ENCODE measurements around the gene TBX3.

The TBX3 gene

GRCh38 chr12:114671066-114671442 is 12.9 kb downstream of the TBX3 start:
- peaks cover 7 to 12% of the 10 kb centered on the region in 2 donors for H3K36me3 ChIP-seq (ENCODE audit: control insufficient read depth in 1 of 2, insufficient read depth in 2 of 2, low read length in 2 of 2)
- no peaks in the 10 kb centered on the region for H3K27me3 ChIP-seq (ENCODE audit: low read depth, low read length)
- H3K9me3 ChIP-seq (ENCODE audit: control insufficient read depth in 1 of 2, low read length in 2 of 2), result no peaks in the 10 kb centered on the region
- H3K4me3 ChIP-seq (ENCODE audit: low read depth in 1 of 2, low read length in 2 of 2), result peak overlapping the region in 1 of 2 donors; percentile 45
- H3K27ac ChIP-seq (ENCODE audit: low read length), result no peak overlapping the region
- H3K4me1 ChIP-seq (ENCODE audit: control insufficient read depth in 1 of 2, insufficient read depth in 2 of 2, low read length in 2 of 2), result peaks cover 0 to 21% of the 10 kb centered on the region in 2 donors

- Histone ChIP-seq H3K4me3 (ENCODE audit: low read depth in 1 of 2, low read length in 2 of 2) (no peak overlapping the region), H3K27ac (ENCODE audit: low read length) (peak overlapping the region; percentile 34), H3K4me1 (ENCODE audit: control insufficient read depth in 1 of 2, insufficient read depth in 2 of 2, low read length in 2 of 2) (peaks cover 0 to 18% of the 10 kb centered on the region in 2 donors), H3K9me3 (ENCODE audit: control insufficient read depth in 1 of 2, low read length in 2 of 2) (no peaks in the 10 kb centered on the region), H3K27me3 (ENCODE audit: low read depth, low read length) (peaks cover 6% of the 10 kb centered on the region), H3K36me3 (ENCODE audit: control insufficient read depth in 1 of 2, insufficient read depth in 2 of 2, low read length in 2 of 2) (peaks cover 6 to 7% of the 10 kb centered on the region in 2 donors)
These were observed 13.5 kb downstream of the TBX3 start for GRCh38 chr12:114670291-114670980.

GRCh38 chr12:114669401-114670290 is 14.3 kb downstream of the TBX3 start:
- no peaks in the 10 kb centered on the region for H3K9me3 ChIP-seq (ENCODE audit: control insufficient read depth in 1 of 2, low read length in 2 of 2)
- H3K27ac ChIP-seq (ENCODE audit: low read length), result peak overlapping the region; percentile 34
- H3K27me3 ChIP-seq (ENCODE audit: low read depth, low read length), result peaks cover 7% of the 10 kb centered on the region
- H3K4me3 ChIP-seq (ENCODE audit: low read depth in 1 of 2, low read length in 2 of 2), result peak overlapping the region in 1 of 2 donors; percentile 11
- H3K4me1 ChIP-seq (ENCODE audit: control insufficient read depth in 1 of 2, insufficient read depth in 2 of 2, low read length in 2 of 2), result peaks cover 0 to 18% of the 10 kb centered on the region in 2 donors
- H3K36me3 ChIP-seq (ENCODE audit: control insufficient read depth in 1 of 2, insufficient read depth in 2 of 2, low read length in 2 of 2), result peaks cover 5 to 7% of the 10 kb centered on the region in 2 donors

- Histone ChIP-seq H3K27me3 (ENCODE audit: low read depth, low read length) (peaks cover 7% of the 10 kb centered on the region), H3K27ac (ENCODE audit: low read length) (no peak overlapping the region), H3K4me1 (ENCODE audit: control insufficient read depth in 1 of 2, insufficient read depth in 2 of 2, low read length in 2 of 2) (peaks cover 0 to 14% of the 10 kb centered on the region in 2 donors), H3K9me3 (ENCODE audit: control insufficient read depth in 1 of 2, low read length in 2 of 2) (no peaks in the 10 kb centered on the region), H3K36me3 (ENCODE audit: control insufficient read depth in 1 of 2, insufficient read depth in 2 of 2, low read length in 2 of 2) (peaks cover 4 to 7% of the 10 kb centered on the region in 2 donors), H3K4me3 (ENCODE audit: low read depth in 1 of 2, low read length in 2 of 2) (peak overlapping the region in 1 of 2 donors; percentile 56)
These were observed 15.1 kb downstream of the TBX3 start for GRCh38 chr12:114668886-114669288.

GRCh38 chr12:114668151-114668885 is 15.7 kb downstream of the TBX3 start:
- Histone ChIP-seq H3K9me3 (ENCODE audit: control insufficient read depth in 1 of 2, low read length in 2 of 2) (no peaks in the 10 kb centered on the region), H3K36me3 (ENCODE audit: control insufficient read depth in 1 of 2, insufficient read depth in 2 of 2, low read length in 2 of 2) (peaks cover 0 to 7% of the 10 kb centered on the region in 2 donors), H3K4me3 (ENCODE audit: low read depth in 1 of 2, low read length in 2 of 2) (peak overlapping the region; percentile 50 to 56), H3K27ac (ENCODE audit: low read length) (no peak overlapping the region), H3K27me3 (ENCODE audit: low read depth, low read length) (peaks cover 7% of the 10 kb centered on the region), H3K4me1 (ENCODE audit: control insufficient read depth in 1 of 2, insufficient read depth in 2 of 2, low read length in 2 of 2) (peaks cover 0 to 9% of the 10 kb centered on the region in 2 donors)

- H3K4me3 ChIP-seq (ENCODE audit: low read depth in 1 of 2, low read length in 2 of 2), result peak overlapping the region; percentile 50 to 56
- no peaks in the 10 kb centered on the region for H3K9me3 ChIP-seq (ENCODE audit: control insufficient read depth in 1 of 2, low read length in 2 of 2)
- H3K4me1 ChIP-seq (ENCODE audit: control insufficient read depth in 1 of 2, insufficient read depth in 2 of 2, low read length in 2 of 2), result peaks cover 0 to 8% of the 10 kb centered on the region in 2 donors
- H3K27me3 ChIP-seq (ENCODE audit: low read depth, low read length), result peaks cover 7% of the 10 kb centered on the region
- H3K27ac ChIP-seq (ENCODE audit: low read length), result no peak overlapping the region
- peaks cover 0 to 7% of the 10 kb centered on the region in 2 donors for H3K36me3 ChIP-seq (ENCODE audit: control insufficient read depth in 1 of 2, insufficient read depth in 2 of 2, low read length in 2 of 2)
These were observed 16.3 kb downstream of the TBX3 start for GRCh38 chr12:114667669-114668150.

- H3K27ac ChIP-seq (ENCODE audit: low read length), result no peak overlapping the region
- H3K4me1 ChIP-seq (ENCODE audit: control insufficient read depth in 1 of 2, insufficient read depth in 2 of 2, low read length in 2 of 2), result peaks cover 0 to 8% of the 10 kb centered on the region in 2 donors
- no peak overlapping the region for H3K4me3 ChIP-seq (ENCODE audit: low read depth in 1 of 2, low read length in 2 of 2)
- peaks cover 7% of the 10 kb centered on the region for H3K27me3 ChIP-seq (ENCODE audit: low read depth, low read length)
- H3K9me3 ChIP-seq (ENCODE audit: control insufficient read depth in 1 of 2, low read length in 2 of 2), result no peaks in the 10 kb centered on the region
- H3K36me3 ChIP-seq (ENCODE audit: control insufficient read depth in 1 of 2, insufficient read depth in 2 of 2, low read length in 2 of 2), result peaks cover 0 to 7% of the 10 kb centered on the region in 2 donors
These were observed 17.0 kb downstream of the TBX3 start for GRCh38 chr12:114666746-114667668.

- H3K36me3 ChIP-seq (ENCODE audit: control insufficient read depth in 1 of 2, insufficient read depth in 2 of 2, low read length in 2 of 2), result no peaks in the 10 kb centered on the region
- no peak overlapping the region for H3K27ac ChIP-seq (ENCODE audit: low read length)
- peaks cover 7% of the 10 kb centered on the region for H3K27me3 ChIP-seq (ENCODE audit: low read depth, low read length)
- H3K4me1 ChIP-seq (ENCODE audit: control insufficient read depth in 1 of 2, insufficient read depth in 2 of 2, low read length in 2 of 2), result peaks cover 0 to 8% of the 10 kb centered on the region in 2 donors
- no peaks in the 10 kb centered on the region for H3K9me3 ChIP-seq (ENCODE audit: control insufficient read depth in 1 of 2, low read length in 2 of 2)
- no peak overlapping the region for H3K4me3 ChIP-seq (ENCODE audit: low read depth in 1 of 2, low read length in 2 of 2)
These were observed 18.3 kb downstream of the TBX3 start for GRCh38 chr12:114665411-114666260.

GRCh38 chr12:114664651-114665320 is 19.2 kb downstream of the TBX3 start:
- no peaks in the 10 kb centered on the region for H3K36me3 ChIP-seq (ENCODE audit: control insufficient read depth in 1 of 2, insufficient read depth in 2 of 2, low read length in 2 of 2)
- H3K27me3 ChIP-seq (ENCODE audit: low read depth, low read length), result peaks cover 7% of the 10 kb centered on the region
- H3K4me1 ChIP-seq (ENCODE audit: control insufficient read depth in 1 of 2, insufficient read depth in 2 of 2, low read length in 2 of 2), result peaks cover 0 to 8% of the 10 kb centered on the region in 2 donors
- no peaks in the 10 kb centered on the region for H3K9me3 ChIP-seq (ENCODE audit: control insufficient read depth in 1 of 2, low read length in 2 of 2)
- H3K27ac ChIP-seq (ENCODE audit: low read length), result no peak overlapping the region
- no peak overlapping the region for H3K4me3 ChIP-seq (ENCODE audit: low read depth in 1 of 2, low read length in 2 of 2)
